ENCODE data around the gene PHLDB3. TPM values are rescaled to one million over a fixed set of nuclear protein-coding genes. Genes with fewer than 3 reads are reported as not detected.

PHLDB3 gene
- total and polyA plus RNA-seq, 2 of the 13 experiments (the other 11 are each of a cell fraction or from before 2014, with no cell fraction given): 11.3 to 14.5 TPM

DNA sequence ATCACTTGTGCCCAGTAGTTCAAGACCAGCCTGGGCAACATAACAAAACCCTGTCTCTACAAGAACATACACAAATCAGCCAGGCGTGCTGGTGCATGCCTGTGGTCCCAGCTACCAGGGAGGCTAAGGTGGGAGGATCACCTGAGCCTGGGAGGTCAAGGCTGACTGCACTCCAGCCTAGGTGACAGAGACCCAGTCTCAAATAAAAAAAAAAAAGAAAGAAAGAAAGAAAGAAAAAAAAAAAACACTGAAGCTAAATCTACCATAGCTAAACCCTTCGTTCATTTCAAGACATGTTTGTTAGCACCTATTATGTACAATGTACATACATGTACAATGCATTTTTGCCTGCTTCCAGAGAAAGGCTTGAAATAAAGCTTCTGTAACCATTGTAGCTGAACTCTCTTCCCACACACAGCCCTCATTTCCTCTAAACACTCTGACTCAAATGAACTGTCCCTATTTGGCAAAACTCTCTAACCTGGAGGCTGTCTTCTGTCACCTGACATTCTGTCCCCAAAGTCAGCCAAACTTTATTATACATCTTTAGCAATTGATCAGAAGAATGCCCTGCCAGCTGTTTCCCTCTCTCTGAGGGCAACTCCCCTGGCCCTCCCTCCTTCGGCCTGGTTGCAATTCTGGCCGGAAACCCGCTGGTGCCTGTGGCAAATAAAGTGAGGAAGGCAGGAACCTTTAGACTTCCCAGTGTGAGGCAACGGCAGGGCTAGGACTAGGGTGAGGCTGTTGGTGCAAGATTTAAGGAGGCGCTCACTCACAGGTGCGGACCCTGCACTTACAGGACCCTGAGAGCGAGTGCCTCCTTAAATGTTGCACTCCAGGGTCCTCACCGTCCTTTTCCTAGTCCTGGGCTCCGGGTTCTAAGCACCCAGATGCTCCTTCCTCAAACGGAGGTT is 20.6 kb upstream of the PHLDB3 start (continued):
- 0 out of 2 replicates have a peak, but pooled peaks have one; percentile 40 for TF ChIP-seq ZNF572 (CRISPR knock-in tag; IDR thresholded peaks at IDR 0.05)
- peak; percentile 72; the same call in 1 of the 2 replicates for TF ChIP-seq HDAC2 (CRISPR knock-in tag; IDR thresholded peaks at IDR 0.05)
- TF ChIP-seq ETV5 (CRISPR knock-in tag; IDR thresholded peaks at IDR 0.05; ENCODE audit: borderline replicate concordance): peak; percentile 90
- TF ChIP-seq, protein P1, sequence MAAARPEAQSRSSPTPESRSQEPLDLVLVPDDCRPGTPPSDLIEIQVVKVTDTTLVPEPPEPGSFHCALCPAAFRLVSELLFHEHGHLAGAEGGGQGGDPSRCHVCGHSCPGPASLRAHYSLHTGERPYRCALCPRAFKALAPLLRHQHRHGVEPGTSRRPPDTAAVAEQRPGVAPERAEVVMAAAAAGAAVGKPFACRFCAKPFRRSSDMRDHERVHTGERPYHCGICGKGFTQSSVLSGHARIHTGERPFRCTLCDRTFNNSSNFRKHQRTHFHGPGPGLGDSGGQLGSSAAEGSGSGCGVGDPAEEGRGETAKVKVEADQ (CRISPR knock-in tag; IDR thresholded peaks at IDR 0.05; ENCODE audit: borderline replicate concordance): no peak
- no peak for TF ChIP-seq FOXK2 (IDR thresholded peaks at IDR 0.05)
- TF ChIP-seq, protein P2, sequence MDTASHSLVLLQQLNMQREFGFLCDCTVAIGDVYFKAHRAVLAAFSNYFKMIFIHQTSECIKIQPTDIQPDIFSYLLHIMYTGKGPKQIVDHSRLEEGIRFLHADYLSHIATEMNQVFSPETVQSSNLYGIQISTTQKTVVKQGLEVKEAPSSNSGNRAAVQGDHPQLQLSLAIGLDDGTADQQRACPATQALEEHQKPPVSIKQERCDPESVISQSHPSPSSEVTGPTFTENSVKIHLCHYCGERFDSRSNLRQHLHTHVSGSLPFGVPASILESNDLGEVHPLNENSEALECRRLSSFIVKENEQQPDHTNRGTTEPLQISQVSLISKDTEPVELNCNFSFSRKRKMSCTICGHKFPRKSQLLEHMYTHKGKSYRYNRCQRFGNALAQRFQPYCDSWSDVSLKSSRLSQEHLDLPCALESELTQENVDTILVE (CRISPR knock-in tag; IDR thresholded peaks at IDR 0.05): peak; percentile 83
- TF ChIP-seq NCOA2 (CRISPR knock-in tag; IDR thresholded peaks at IDR 0.05): peak; percentile 53
- TF ChIP-seq SRF (IDR thresholded peaks at IDR 0.05; ENCODE audit: low read depth, low read length): no peak
- no peak for TF ChIP-seq SRSF1 (optimal IDR thresholded peaks at IDR 0.05; ENCODE audit: low read depth, low read length)
- TF ChIP-seq SOX5 (CRISPR knock-in tag; IDR thresholded peaks at IDR 0.05; ENCODE audit: borderline replicate concordance): peak; percentile 17; the same call in 1 of the 2 replicates
- 0 out of 2 replicates have a peak, but pooled peaks have one; percentile 17 for TF ChIP-seq MIXL1 (CRISPR knock-in tag; IDR thresholded peaks at IDR 0.05)
- TF ChIP-seq, protein P3, sequence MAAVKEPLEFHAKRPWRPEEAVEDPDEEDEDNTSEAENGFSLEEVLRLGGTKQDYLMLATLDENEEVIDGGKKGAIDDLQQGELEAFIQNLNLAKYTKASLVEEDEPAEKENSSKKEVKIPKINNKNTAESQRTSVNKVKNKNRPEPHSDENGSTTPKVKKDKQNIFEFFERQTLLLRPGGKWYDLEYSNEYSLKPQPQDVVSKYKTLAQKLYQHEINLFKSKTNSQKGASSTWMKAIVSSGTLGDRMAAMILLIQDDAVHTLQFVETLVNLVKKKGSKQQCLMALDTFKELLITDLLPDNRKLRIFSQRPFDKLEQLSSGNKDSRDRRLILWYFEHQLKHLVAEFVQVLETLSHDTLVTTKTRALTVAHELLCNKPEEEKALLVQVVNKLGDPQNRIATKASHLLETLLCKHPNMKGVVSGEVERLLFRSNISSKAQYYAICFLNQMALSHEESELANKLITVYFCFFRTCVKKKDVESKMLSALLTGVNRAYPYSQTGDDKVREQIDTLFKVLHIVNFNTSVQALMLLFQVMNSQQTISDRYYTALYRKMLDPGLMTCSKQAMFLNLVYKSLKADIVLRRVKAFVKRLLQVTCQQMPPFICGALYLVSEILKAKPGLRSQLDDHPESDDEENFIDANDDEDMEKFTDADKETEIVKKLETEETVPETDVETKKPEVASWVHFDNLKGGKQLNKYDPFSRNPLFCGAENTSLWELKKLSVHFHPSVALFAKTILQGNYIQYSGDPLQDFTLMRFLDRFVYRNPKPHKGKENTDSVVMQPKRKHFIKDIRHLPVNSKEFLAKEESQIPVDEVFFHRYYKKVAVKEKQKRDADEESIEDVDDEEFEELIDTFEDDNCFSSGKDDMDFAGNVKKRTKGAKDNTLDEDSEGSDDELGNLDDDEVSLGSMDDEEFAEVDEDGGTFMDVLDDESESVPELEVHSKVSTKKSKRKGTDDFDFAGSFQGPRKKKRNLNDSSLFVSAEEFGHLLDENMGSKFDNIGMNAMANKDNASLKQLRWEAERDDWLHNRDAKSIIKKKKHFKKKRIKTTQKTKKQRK (IDR thresholded peaks at IDR 0.05; ENCODE audit: low read length): no peak
- TF ChIP-seq, protein P4, sequence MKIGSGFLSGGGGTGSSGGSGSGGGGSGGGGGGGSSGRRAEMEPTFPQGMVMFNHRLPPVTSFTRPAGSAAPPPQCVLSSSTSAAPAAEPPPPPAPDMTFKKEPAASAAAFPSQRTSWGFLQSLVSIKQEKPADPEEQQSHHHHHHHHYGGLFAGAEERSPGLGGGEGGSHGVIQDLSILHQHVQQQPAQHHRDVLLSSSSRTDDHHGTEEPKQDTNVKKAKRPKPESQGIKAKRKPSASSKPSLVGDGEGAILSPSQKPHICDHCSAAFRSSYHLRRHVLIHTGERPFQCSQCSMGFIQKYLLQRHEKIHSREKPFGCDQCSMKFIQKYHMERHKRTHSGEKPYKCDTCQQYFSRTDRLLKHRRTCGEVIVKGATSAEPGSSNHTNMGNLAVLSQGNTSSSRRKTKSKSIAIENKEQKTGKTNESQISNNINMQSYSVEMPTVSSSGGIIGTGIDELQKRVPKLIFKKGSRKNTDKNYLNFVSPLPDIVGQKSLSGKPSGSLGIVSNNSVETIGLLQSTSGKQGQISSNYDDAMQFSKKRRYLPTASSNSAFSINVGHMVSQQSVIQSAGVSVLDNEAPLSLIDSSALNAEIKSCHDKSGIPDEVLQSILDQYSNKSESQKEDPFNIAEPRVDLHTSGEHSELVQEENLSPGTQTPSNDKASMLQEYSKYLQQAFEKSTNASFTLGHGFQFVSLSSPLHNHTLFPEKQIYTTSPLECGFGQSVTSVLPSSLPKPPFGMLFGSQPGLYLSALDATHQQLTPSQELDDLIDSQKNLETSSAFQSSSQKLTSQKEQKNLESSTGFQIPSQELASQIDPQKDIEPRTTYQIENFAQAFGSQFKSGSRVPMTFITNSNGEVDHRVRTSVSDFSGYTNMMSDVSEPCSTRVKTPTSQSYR (CRISPR knock-in tag; IDR thresholded peaks at IDR 0.05; ENCODE audit: borderline replicate concordance): no peak; the same call in 1 of the 2 replicates
- TF ChIP-seq, protein P5, sequence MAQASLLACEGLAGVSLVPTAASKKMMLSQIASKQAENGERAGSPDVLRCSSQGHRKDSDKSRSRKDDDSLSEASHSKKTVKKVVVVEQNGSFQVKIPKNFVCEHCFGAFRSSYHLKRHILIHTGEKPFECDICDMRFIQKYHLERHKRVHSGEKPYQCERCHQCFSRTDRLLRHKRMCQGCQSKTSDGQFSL (CRISPR knock-in tag; IDR thresholded peaks at IDR 0.05): no peak
- TF ChIP-seq, protein P6, sequence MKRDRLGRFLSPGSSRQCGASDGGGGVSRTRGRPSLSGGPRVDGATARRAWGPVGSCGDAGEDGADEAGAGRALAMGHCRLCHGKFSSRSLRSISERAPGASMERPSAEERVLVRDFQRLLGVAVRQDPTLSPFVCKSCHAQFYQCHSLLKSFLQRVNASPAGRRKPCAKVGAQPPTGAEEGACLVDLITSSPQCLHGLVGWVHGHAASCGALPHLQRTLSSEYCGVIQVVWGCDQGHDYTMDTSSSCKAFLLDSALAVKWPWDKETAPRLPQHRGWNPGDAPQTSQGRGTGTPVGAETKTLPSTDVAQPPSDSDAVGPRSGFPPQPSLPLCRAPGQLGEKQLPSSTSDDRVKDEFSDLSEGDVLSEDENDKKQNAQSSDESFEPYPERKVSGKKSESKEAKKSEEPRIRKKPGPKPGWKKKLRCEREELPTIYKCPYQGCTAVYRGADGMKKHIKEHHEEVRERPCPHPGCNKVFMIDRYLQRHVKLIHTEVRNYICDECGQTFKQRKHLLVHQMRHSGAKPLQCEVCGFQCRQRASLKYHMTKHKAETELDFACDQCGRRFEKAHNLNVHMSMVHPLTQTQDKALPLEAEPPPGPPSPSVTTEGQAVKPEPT (CRISPR knock-in tag; IDR thresholded peaks at IDR 0.05; ENCODE audit: low read depth): peak; percentile 100
- TF ChIP-seq, protein P7, sequence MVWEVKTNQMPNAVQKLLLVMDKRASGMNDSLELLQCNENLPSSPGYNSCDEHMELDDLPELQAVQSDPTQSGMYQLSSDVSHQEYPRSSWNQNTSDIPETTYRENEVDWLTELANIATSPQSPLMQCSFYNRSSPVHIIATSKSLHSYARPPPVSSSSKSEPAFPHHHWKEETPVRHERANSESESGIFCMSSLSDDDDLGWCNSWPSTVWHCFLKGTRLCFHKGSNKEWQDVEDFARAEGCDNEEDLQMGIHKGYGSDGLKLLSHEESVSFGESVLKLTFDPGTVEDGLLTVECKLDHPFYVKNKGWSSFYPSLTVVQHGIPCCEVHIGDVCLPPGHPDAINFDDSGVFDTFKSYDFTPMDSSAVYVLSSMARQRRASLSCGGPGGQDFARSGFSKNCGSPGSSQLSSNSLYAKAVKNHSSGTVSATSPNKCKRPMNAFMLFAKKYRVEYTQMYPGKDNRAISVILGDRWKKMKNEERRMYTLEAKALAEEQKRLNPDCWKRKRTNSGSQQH (CRISPR knock-in tag; IDR thresholded peaks at IDR 0.05; ENCODE audit: low read depth): 0 out of 2 replicates have a peak, but pooled peaks have one; percentile 23
